GM21576 (cell line): ENCODE data around the gene TGFA.

Experiments
- ATAC-seq: cut with Tn5 transposase; IDR thresholded peaks from one replicate; pipeline ENCODE4 v1.9.1; 2021; ENCODE audit warnings: mild to moderate bottlenecking, moderate library complexity; ENCODE audit not compliant: unreplicated experiment

The TGFA gene

GRCh38 chr2:70553584-70554337 is at the start of gene TGFA:
Gene TGFA, minus strand, starts transcription at chr2:70553826. Its CDS starts 59 bp downstream, at chr2:70553767.
- peak; percentile 65 for ATAC-seq

GRCh38 chr2:70603066-70603465 is 49.4 kb upstream of the TGFA start:
- no peak for ATAC-seq

- no peak for ATAC-seq
Observed at GRCh38 chr2:70598197-70598596, 44.6 kb upstream of the TGFA start.

GRCh38 chr2:70596739-70597138 is 43.1 kb upstream of the TGFA start:
- no peak for ATAC-seq

GRCh38 chr2:70596293-70596692 is 42.7 kb upstream of the TGFA start:
- ATAC-seq = no peak

- ATAC-seq = no peak
Observed at GRCh38 chr2:70583091-70583490, 29.5 kb upstream of the TGFA start.

- no peak for ATAC-seq
Observed at GRCh38 chr2:70580352-70580751, 26.7 kb upstream of the TGFA start.

- ATAC-seq = no peak
Observed at GRCh38 chr2:70574618-70575017, 21.0 kb upstream of the TGFA start.

GRCh38 chr2:70574109-70574508 is 20.5 kb upstream of the TGFA start:
- ATAC-seq = no peak

- ATAC-seq = no peak
Observed at GRCh38 chr2:70570041-70570661, 16.5 kb upstream of the TGFA start.

GRCh38 chr2:70569559-70569958 is 15.9 kb upstream of the TGFA start:
- ATAC-seq = no peak

- no peak for ATAC-seq
Observed at GRCh38 chr2:70566906-70567305, 13.3 kb upstream of the TGFA start.

- ATAC-seq = no peak
Observed at GRCh38 chr2:70566464-70566863, 12.8 kb upstream of the TGFA start.

GRCh38 chr2:70565039-70565731 is 11.6 kb upstream of the TGFA start:
- no peak for ATAC-seq

GRCh38 chr2:70561893-70562292 is 8.3 kb upstream of the TGFA start:
- no peak for ATAC-seq

GRCh38 chr2:70560442-70560841 is 6.8 kb upstream of the TGFA start:
- ATAC-seq = no peak

GRCh38 chr2:70560040-70560439 is 6.4 kb upstream of the TGFA start:
- ATAC-seq = no peak

- no peak for ATAC-seq
Observed at GRCh38 chr2:70558195-70558808, 4.7 kb upstream of the TGFA start.

GRCh38 chr2:70557171-70557838 is 3.7 kb upstream of the TGFA start:
- ATAC-seq = no peak

- ATAC-seq = no peak
Observed at GRCh38 chr2:70556608-70557007, 3.0 kb upstream of the TGFA start.

- no peak for ATAC-seq
Observed at GRCh38 chr2:70554338-70554892, 789 bp upstream of the TGFA start.
